HepG2 (cell line): ENCODE results near the gene CHKA. TPM values are rescaled to one million over a fixed set of nuclear protein-coding genes. Genes with fewer than 3 reads are reported as not detected.

ENCODE experiments used
- ARID2 ChIP-seq: sonication (generic); formaldehyde crosslinking; IDR thresholded peaks from 2 replicates; pipeline ENCODE4 v1.8.1; 2022; ENCODE audit warnings: mild to moderate bottlenecking, missing genetic modification reagents, borderline replicate concordance
- ATAD3A ChIP-seq: sonication (generic); formaldehyde crosslinking; IDR thresholded peaks from 2 replicates; pipeline ENCODE4 v1.4.0; 2020; ENCODE audit warnings: missing genetic modification reagents
- DNMT1 ChIP-seq: sonication (generic); formaldehyde crosslinking; IDR thresholded peaks from 2 replicates; pipeline ENCODE4 v1.5.1; 2020; ENCODE audit warnings: mild to moderate bottlenecking, missing genetic modification reagents
- MYNN ChIP-seq: sonication (generic); formaldehyde crosslinking; IDR thresholded peaks from 2 replicates; pipeline ENCODE4 v1.4.0; 2020; ENCODE audit warnings: mild to moderate bottlenecking, low read depth, missing genetic modification reagents
- NONO ChIP-seq, 2 experiments: fragments of 450-650 bp in 1 of 2; sonication (generic) in 1 of 2; formaldehyde crosslinking in 1 of 2; IDR thresholded peaks in 1 of 2; conservative IDR thresholded peaks in 1 of 2; 2 replicates each; pipeline versions ENCODE4 v1.6.1 to v1.8.0; 2017 to 2022; ENCODE audit warnings: mild to moderate bottlenecking in 1 of 2, missing genetic modification reagents in 1 of 2, moderate library complexity in 1 of 2
- RBM39 ChIP-seq: fragments of 200-400 bp; formaldehyde crosslinking; IDR thresholded peaks from one replicate; pipeline ENCODE4 v1.6.1; 2018; ENCODE audit warnings: antibody characterized with exemption, mild to moderate bottlenecking, low read depth, low read length; ENCODE audit not compliant: poor library complexity, severe bottlenecking
- REXO4 ChIP-seq: sonication (generic); formaldehyde crosslinking; IDR thresholded peaks from 2 replicates; pipeline ENCODE4 v1.8.0; 2022; ENCODE audit warnings: missing genetic modification reagents, mild to moderate bottlenecking, borderline replicate concordance
- ZBTB42 ChIP-seq: sonication (generic); formaldehyde crosslinking; IDR thresholded peaks from 2 replicates; pipeline ENCODE4 v1.5.0; 2020; ENCODE audit warnings: mild to moderate bottlenecking, missing genetic modification reagents
- ZNF501 ChIP-seq: sonication (generic); formaldehyde crosslinking; IDR thresholded peaks from 2 replicates; pipeline ENCODE4 v1.5.1; 2020; ENCODE audit warnings: mild to moderate bottlenecking, moderate library complexity, missing genetic modification reagents
- polyA plus RNA-seq, 8 experiments: library from polyadenylated mRNA; depleted of rRNA in 3 of 8; stranded (reverse) in 7 of 8; unstranded in 1 of 8; fragments of >200 nt; fragmentation: Illumina TruSeq in 4 of 8; extraction: Trizol in 4 of 8; gene quantifications; 2 replicates each; pipeline versions ENCODE4 v1.2.1 to v1.2.3, GENCODE V29; 2011 to 2016; ENCODE audit warnings: low read depth in 4 of 8, missing spikeins in 1 of 8, mixed read lengths in 1 of 8; ENCODE audit not compliant: insufficient read depth in 1 of 8
- total RNA-seq, 5 experiments: library from RNA; depleted of rRNA; stranded (reverse); fragments of >200 nt; fragmentation: Illumina TruSeq; extraction: Trizol; gene quantifications; 2 replicates each; pipeline ENCODE4 v1.2.3, GENCODE V29; 2016; ENCODE audit warnings: low read depth in 1 of 5
- TF ChIP-seq, protein P1 (sequence below): sonication (generic); formaldehyde crosslinking; IDR thresholded peaks from 2 replicates; pipeline ENCODE4 v1.5.1; 2020; ENCODE audit warnings: mild to moderate bottlenecking, missing genetic modification reagents, borderline replicate concordance
- TF ChIP-seq, protein P2 (sequence below): sonication (generic); formaldehyde crosslinking; IDR thresholded peaks from 2 replicates; pipeline ENCODE4 v1.5.0; 2020; ENCODE audit warnings: mild to moderate bottlenecking, missing genetic modification reagents, moderate library complexity
- TF ChIP-seq, protein P3 (sequence below): sonication (generic); formaldehyde crosslinking; IDR thresholded peaks from 2 replicates; pipeline ENCODE4 v1.4.0; 2020; ENCODE audit warnings: mild to moderate bottlenecking, missing genetic modification reagents
- TF ChIP-seq, protein P4 (sequence below): sonication (generic); formaldehyde crosslinking; IDR thresholded peaks from 2 replicates; pipeline ENCODE4 v1.5.1; 2020; ENCODE audit warnings: mild to moderate bottlenecking, missing genetic modification reagents, moderate library complexity
- TF ChIP-seq, protein P5 (sequence below): sonication (generic); formaldehyde crosslinking; IDR thresholded peaks from 2 replicates; pipeline ENCODE4 v1.4.0; 2020; ENCODE audit warnings: missing genetic modification reagents

Gene CHKA
- total and polyA plus RNA-seq, 2 of the 13 experiments (the other 11 are each of a cell fraction or from before 2014, with no cell fraction given) = 71.6 to 92.7 TPM

DNA sequence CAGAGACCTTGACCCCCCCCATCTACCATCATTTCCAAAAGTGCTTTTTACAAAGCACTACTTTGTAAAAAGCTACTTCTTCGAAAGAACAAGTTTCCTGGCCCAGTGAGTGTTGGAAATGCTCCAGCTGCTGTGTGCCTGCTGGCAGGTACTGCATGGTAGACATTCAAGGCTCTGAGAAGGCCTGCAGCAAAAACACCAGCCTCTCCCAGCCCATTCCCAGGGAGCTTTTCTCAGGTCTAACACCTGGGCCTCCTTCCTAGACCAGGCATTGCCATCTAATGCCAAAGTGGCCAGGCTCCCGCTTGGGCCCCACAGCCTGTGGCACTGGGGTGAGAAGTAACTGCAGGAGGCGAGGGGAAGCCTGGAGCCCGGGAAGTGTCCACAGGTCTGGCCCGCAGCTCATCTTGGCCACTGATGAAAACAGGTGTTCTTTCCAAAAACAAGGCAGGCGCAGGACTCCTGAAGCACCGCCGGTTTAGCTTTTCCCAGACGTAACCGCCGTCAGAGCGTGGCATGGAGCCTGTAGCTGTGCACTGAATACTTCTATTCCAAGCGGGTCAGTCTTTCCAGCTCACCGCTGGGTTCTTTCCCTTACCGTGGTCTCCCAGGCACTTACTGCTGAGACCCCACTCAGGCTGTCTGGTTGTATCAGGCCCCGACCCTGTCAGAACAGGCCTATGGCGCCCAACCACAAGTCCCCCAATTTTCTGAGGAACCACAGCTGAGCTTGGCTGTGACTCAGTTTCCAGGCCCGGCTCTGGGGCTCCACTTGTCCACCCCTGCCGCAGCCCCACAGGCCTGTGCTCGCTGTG is 83.6 kb downstream of the CHKA start (continued):
- TF ChIP-seq, protein P1, sequence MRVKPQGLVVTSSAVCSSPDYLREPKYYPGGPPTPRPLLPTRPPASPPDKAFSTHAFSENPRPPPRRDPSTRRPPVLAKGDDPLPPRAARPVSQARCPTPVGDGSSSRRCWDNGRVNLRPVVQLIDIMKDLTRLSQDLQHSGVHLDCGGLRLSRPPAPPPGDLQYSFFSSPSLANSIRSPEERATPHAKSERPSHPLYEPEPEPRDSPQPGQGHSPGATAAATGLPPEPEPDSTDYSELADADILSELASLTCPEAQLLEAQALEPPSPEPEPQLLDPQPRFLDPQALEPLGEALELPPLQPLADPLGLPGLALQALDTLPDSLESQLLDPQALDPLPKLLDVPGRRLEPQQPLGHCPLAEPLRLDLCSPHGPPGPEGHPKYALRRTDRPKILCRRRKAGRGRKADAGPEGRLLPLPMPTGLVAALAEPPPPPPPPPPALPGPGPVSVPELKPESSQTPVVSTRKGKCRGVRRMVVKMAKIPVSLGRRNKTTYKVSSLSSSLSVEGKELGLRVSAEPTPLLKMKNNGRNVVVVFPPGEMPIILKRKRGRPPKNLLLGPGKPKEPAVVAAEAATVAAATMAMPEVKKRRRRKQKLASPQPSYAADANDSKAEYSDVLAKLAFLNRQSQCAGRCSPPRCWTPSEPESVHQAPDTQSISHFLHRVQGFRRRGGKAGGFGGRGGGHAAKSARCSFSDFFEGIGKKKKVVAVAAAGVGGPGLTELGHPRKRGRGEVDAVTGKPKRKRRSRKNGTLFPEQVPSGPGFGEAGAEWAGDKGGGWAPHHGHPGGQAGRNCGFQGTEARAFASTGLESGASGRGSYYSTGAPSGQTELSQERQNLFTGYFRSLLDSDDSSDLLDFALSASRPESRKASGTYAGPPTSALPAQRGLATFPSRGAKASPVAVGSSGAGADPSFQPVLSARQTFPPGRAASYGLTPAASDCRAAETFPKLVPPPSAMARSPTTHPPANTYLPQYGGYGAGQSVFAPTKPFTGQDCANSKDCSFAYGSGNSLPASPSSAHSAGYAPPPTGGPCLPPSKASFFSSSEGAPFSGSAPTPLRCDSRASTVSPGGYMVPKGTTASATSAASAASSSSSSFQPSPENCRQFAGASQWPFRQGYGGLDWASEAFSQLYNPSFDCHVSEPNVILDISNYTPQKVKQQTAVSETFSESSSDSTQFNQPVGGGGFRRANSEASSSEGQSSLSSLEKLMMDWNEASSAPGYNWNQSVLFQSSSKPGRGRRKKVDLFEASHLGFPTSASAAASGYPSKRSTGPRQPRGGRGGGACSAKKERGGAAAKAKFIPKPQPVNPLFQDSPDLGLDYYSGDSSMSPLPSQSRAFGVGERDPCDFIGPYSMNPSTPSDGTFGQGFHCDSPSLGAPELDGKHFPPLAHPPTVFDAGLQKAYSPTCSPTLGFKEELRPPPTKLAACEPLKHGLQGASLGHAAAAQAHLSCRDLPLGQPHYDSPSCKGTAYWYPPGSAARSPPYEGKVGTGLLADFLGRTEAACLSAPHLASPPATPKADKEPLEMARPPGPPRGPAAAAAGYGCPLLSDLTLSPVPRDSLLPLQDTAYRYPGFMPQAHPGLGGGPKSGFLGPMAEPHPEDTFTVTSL = 0 out of 2 replicates have a peak, but pooled peaks have one; percentile 26
- 0 out of 2 replicates have a peak, but pooled peaks have one; percentile 33 for TF ChIP-seq REXO4 (CRISPR knock-in tag)
- TF ChIP-seq ATAD3A (CRISPR knock-in tag) = no peak
- TF ChIP-seq ARID2 (CRISPR knock-in tag) = no peak
- TF ChIP-seq, protein P2, sequence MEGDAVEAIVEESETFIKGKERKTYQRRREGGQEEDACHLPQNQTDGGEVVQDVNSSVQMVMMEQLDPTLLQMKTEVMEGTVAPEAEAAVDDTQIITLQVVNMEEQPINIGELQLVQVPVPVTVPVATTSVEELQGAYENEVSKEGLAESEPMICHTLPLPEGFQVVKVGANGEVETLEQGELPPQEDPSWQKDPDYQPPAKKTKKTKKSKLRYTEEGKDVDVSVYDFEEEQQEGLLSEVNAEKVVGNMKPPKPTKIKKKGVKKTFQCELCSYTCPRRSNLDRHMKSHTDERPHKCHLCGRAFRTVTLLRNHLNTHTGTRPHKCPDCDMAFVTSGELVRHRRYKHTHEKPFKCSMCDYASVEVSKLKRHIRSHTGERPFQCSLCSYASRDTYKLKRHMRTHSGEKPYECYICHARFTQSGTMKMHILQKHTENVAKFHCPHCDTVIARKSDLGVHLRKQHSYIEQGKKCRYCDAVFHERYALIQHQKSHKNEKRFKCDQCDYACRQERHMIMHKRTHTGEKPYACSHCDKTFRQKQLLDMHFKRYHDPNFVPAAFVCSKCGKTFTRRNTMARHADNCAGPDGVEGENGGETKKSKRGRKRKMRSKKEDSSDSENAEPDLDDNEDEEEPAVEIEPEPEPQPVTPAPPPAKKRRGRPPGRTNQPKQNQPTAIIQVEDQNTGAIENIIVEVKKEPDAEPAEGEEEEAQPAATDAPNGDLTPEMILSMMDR (CRISPR knock-in tag) = no peak
- TF ChIP-seq, protein P3, sequence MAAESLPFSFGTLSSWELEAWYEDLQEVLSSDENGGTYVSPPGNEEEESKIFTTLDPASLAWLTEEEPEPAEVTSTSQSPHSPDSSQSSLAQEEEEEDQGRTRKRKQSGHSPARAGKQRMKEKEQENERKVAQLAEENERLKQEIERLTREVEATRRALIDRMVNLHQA (CRISPR knock-in tag) = no peak
- TF ChIP-seq MYNN (CRISPR knock-in tag) = no peak
- no peak for TF ChIP-seq NONO (IDR thresholded peaks at IDR 0.05)
- no peak for TF ChIP-seq NONO (CRISPR knock-in tag; conservative IDR thresholded peaks at IDR 0.05)
- TF ChIP-seq, protein P4, sequence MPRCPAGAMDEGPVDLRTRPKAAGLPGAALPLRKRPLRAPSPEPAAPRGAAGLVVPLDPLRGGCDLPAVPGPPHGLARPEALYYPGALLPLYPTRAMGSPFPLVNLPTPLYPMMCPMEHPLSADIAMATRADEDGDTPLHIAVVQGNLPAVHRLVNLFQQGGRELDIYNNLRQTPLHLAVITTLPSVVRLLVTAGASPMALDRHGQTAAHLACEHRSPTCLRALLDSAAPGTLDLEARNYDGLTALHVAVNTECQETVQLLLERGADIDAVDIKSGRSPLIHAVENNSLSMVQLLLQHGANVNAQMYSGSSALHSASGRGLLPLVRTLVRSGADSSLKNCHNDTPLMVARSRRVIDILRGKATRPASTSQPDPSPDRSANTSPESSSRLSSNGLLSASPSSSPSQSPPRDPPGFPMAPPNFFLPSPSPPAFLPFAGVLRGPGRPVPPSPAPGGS (CRISPR knock-in tag) = no peak
- TF ChIP-seq RBM39 = no peak
- TF ChIP-seq ZNF501 (CRISPR knock-in tag) = no peak
- TF ChIP-seq ZBTB42 = no peak
- TF ChIP-seq, protein P5, sequence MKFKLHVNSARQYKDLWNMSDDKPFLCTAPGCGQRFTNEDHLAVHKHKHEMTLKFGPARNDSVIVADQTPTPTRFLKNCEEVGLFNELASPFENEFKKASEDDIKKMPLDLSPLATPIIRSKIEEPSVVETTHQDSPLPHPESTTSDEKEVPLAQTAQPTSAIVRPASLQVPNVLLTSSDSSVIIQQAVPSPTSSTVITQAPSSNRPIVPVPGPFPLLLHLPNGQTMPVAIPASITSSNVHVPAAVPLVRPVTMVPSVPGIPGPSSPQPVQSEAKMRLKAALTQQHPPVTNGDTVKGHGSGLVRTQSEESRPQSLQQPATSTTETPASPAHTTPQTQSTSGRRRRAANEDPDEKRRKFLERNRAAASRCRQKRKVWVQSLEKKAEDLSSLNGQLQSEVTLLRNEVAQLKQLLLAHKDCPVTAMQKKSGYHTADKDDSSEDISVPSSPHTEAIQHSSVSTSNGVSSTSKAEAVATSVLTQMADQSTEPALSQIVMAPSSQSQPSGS (CRISPR knock-in tag) = no peak
- no peak for TF ChIP-seq DNMT1 (CRISPR knock-in tag)
